ENCODE data around the gene RNF112. TPM values are rescaled to one million over a fixed set of nuclear protein-coding genes. Genes with fewer than 3 reads are reported as not detected.

RNF112 gene
- total RNA-seq, 1 experiment from 2014 or later: 4.9 TPM

DNA sequence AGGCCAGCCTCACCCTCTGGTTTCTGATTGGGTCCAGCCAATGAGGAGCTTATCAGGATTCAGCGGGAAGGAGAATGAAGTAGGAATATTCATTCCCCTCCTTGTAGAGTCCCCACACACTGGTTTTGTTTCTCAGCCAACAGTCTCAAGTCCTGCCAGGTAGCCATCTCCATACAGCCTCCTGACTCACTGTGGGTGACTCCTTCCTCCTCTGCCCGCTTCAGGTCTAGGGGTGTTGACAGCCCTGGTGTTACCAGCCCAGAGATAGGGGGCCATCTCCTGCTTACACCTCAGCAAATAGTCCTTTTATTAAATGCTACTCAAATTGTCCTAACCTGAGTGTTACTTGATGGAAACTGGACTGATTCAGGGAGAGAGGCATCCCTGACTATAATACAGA is 20.1 kb upstream of the RNF112 start:
- TF ChIP-seq NR1H2 (CRISPR knock-in tag; IDR thresholded peaks at IDR 0.05) (no peak), RELA (CRISPR knock-in tag; IDR thresholded peaks at IDR 0.05; ENCODE audit: borderline replicate concordance) (no peak), GRHL2 (CRISPR knock-in tag; IDR thresholded peaks at IDR 0.05; ENCODE audit: insufficient replicate concordance, severe bottlenecking) (no peak), GABPB1 (CRISPR knock-in tag; IDR thresholded peaks at IDR 0.05) (no peak), NFATC4 (CRISPR knock-in tag; IDR thresholded peaks at IDR 0.05) (no peak), CBFB (CRISPR knock-in tag; IDR thresholded peaks at IDR 0.05; ENCODE audit: low read depth) (no peak), ZNF138 (CRISPR knock-in tag; conservative IDR thresholded peaks at IDR 0.05) (no peak), ZNF121 (CRISPR knock-in tag; IDR thresholded peaks at IDR 0.05) (no peak), NFE2L1 (CRISPR knock-in tag; IDR thresholded peaks at IDR 0.05) (no peak), FOXJ3 (CRISPR knock-in tag; IDR thresholded peaks at IDR 0.05; ENCODE audit: borderline replicate concordance) (no peak), FOXP1 (CRISPR knock-in tag; IDR thresholded peaks at IDR 0.05; ENCODE audit: borderline replicate concordance) (no peak), ZNF232 (CRISPR knock-in tag; IDR thresholded peaks at IDR 0.05) (no peak)
- TF ChIP-seq, protein P1, sequence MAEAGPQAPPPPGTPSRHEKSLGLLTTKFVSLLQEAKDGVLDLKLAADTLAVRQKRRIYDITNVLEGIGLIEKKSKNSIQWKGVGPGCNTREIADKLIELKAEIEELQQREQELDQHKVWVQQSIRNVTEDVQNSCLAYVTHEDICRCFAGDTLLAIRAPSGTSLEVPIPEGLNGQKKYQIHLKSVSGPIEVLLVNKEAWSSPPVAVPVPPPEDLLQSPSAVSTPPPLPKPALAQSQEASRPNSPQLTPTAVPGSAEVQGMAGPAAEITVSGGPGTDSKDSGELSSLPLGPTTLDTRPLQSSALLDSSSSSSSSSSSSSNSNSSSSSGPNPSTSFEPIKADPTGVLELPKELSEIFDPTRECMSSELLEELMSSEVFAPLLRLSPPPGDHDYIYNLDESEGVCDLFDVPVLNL (CRISPR knock-in tag; IDR thresholded peaks at IDR 0.05; ENCODE audit: borderline replicate concordance, low read depth): no peak
- TF ChIP-seq, protein P2, sequence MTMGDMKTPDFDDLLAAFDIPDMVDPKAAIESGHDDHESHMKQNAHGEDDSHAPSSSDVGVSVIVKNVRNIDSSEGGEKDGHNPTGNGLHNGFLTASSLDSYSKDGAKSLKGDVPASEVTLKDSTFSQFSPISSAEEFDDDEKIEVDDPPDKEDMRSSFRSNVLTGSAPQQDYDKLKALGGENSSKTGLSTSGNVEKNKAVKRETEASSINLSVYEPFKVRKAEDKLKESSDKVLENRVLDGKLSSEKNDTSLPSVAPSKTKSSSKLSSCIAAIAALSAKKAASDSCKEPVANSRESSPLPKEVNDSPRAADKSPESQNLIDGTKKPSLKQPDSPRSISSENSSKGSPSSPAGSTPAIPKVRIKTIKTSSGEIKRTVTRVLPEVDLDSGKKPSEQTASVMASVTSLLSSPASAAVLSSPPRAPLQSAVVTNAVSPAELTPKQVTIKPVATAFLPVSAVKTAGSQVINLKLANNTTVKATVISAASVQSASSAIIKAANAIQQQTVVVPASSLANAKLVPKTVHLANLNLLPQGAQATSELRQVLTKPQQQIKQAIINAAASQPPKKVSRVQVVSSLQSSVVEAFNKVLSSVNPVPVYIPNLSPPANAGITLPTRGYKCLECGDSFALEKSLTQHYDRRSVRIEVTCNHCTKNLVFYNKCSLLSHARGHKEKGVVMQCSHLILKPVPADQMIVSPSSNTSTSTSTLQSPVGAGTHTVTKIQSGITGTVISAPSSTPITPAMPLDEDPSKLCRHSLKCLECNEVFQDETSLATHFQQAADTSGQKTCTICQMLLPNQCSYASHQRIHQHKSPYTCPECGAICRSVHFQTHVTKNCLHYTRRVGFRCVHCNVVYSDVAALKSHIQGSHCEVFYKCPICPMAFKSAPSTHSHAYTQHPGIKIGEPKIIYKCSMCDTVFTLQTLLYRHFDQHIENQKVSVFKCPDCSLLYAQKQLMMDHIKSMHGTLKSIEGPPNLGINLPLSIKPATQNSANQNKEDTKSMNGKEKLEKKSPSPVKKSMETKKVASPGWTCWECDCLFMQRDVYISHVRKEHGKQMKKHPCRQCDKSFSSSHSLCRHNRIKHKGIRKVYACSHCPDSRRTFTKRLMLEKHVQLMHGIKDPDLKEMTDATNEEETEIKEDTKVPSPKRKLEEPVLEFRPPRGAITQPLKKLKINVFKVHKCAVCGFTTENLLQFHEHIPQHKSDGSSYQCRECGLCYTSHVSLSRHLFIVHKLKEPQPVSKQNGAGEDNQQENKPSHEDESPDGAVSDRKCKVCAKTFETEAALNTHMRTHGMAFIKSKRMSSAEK (CRISPR knock-in tag; IDR thresholded peaks at IDR 0.05; ENCODE audit: borderline replicate concordance): no peak
- TF ChIP-seq, protein P3, sequence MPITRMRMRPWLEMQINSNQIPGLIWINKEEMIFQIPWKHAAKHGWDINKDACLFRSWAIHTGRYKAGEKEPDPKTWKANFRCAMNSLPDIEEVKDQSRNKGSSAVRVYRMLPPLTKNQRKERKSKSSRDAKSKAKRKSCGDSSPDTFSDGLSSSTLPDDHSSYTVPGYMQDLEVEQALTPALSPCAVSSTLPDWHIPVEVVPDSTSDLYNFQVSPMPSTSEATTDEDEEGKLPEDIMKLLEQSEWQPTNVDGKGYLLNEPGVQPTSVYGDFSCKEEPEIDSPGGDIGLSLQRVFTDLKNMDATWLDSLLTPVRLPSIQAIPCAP (CRISPR knock-in tag; IDR thresholded peaks at IDR 0.05): no peak
- TF ChIP-seq, protein P4, sequence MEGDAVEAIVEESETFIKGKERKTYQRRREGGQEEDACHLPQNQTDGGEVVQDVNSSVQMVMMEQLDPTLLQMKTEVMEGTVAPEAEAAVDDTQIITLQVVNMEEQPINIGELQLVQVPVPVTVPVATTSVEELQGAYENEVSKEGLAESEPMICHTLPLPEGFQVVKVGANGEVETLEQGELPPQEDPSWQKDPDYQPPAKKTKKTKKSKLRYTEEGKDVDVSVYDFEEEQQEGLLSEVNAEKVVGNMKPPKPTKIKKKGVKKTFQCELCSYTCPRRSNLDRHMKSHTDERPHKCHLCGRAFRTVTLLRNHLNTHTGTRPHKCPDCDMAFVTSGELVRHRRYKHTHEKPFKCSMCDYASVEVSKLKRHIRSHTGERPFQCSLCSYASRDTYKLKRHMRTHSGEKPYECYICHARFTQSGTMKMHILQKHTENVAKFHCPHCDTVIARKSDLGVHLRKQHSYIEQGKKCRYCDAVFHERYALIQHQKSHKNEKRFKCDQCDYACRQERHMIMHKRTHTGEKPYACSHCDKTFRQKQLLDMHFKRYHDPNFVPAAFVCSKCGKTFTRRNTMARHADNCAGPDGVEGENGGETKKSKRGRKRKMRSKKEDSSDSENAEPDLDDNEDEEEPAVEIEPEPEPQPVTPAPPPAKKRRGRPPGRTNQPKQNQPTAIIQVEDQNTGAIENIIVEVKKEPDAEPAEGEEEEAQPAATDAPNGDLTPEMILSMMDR (IDR thresholded peaks at IDR 0.05): no peak
- no peak for ATAC-seq
- ChIA-PET CTCF (interaction anchor here (1.0 to 7.6 kb wide), 3 partner anchors 27 to 372 kb away, joined by 3 to 48 read pairs (median 5); partner anchors contain the start of gene B9D1), POLR2A (no interaction called here)
- H3K36me3 Mint-ChIP-seq: no peaks in the 10 kb centered on the region
- no peak overlapping the region for H3K27ac Mint-ChIP-seq
- no peak overlapping the region for H3K4me3 Mint-ChIP-seq
- H3K4me1 Mint-ChIP-seq: peaks cover 41% of the 10 kb centered on the region
- no peak for DNase-seq (ENCODE audit: low spot score)
- H3K27me3 Mint-ChIP-seq (ENCODE audit: low read depth): no peaks in the 10 kb centered on the region; the same call in 1 of the 2 replicates
- no peaks in the 10 kb centered on the region for H3K9me3 Mint-ChIP-seq

DNA sequence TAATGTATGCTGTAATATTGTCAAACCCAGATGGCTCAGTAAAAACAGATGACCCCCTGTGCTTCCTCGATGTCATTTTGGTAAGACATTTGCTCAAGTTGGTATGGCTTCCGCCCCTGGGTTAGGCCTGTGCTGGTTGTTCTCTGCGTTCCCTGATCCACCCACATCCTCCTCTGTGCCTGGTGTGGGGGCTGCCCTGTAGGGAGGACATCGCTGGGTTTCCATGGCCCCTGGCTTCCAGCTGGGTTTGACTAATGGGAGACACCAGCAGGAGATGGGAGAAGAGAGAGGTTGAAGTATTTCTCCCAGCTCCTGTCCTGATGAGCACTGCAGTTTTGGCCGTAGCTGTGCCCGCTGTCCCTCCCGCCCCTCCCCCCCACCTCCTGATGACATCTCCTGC is 19.6 kb upstream of the RNF112 start:
- no peak for TF ChIP-seq FOXJ3 (CRISPR knock-in tag; IDR thresholded peaks at IDR 0.05; ENCODE audit: borderline replicate concordance)
- no peak for TF ChIP-seq NR2C2 (CRISPR knock-in tag; IDR thresholded peaks at IDR 0.05)
- no peak for TF ChIP-seq FOXK1 (CRISPR knock-in tag; IDR thresholded peaks at IDR 0.05)
- TF ChIP-seq FOXP1 (CRISPR knock-in tag; IDR thresholded peaks at IDR 0.05; ENCODE audit: borderline replicate concordance): no peak
- TF ChIP-seq ZNF138 (CRISPR knock-in tag; conservative IDR thresholded peaks at IDR 0.05): no peak
- no peak for TF ChIP-seq ZNF416 (CRISPR knock-in tag; IDR thresholded peaks at IDR 0.05)
- TF ChIP-seq, protein P5, sequence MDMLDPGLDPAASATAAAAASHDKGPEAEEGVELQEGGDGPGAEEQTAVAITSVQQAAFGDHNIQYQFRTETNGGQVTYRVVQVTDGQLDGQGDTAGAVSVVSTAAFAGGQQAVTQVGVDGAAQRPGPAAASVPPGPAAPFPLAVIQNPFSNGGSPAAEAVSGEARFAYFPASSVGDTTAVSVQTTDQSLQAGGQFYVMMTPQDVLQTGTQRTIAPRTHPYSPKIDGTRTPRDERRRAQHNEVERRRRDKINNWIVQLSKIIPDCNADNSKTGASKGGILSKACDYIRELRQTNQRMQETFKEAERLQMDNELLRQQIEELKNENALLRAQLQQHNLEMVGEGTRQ (CRISPR knock-in tag; IDR thresholded peaks at IDR 0.05): no peak
- TF ChIP-seq ZBTB21 (CRISPR knock-in tag; IDR thresholded peaks at IDR 0.05; ENCODE audit: borderline replicate concordance): no peak
- no peak for TF ChIP-seq SMAD4 (CRISPR knock-in tag; IDR thresholded peaks at IDR 0.05)
- no peak for TF ChIP-seq ZNF263 (CRISPR knock-in tag; IDR thresholded peaks at IDR 0.05; ENCODE audit: low read depth)
- TF ChIP-seq, protein P6, sequence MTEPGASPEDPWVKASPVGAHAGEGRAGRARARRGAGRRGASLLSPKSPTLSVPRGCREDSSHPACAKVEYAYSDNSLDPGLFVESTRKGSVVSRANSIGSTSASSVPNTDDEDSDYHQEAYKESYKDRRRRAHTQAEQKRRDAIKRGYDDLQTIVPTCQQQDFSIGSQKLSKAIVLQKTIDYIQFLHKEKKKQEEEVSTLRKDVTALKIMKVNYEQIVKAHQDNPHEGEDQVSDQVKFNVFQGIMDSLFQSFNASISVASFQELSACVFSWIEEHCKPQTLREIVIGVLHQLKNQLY (CRISPR knock-in tag; IDR thresholded peaks at IDR 0.05): no peak
- no peak for TF ChIP-seq KAT7 (CRISPR knock-in tag; IDR thresholded peaks at IDR 0.05; ENCODE audit: borderline replicate concordance)
- Mint-ChIP-seq H3K9me3 (no peaks in the 10 kb centered on the region), H3K4me1 (peaks cover 36% of the 10 kb centered on the region), H3K27ac (no peak overlapping the region), H3K36me3 (no peaks in the 10 kb centered on the region), H3K27me3 (ENCODE audit: low read depth) (no peaks in the 10 kb centered on the region; the same call in 1 of the 2 replicates), H3K4me3 (no peak overlapping the region)
- DNase-seq (ENCODE audit: low spot score) (no peak), ATAC-seq (no peak)
- ChIA-PET POLR2A (no interaction called here), CTCF (interaction anchor here (1.0 to 7.6 kb wide), 3 partner anchors 28 to 371 kb away, joined by 3 to 48 read pairs (median 5); partner anchors contain the start of gene B9D1)
